Measurements from ENCODE around the gene RRP36. TPM values are rescaled to one million over a fixed set of nuclear protein-coding genes. Genes with fewer than 3 reads are reported as not detected.

RRP36 gene
- total and polyA plus RNA-seq, 2 donors from 2014 or later = 49.2 to 55.2 TPM

GRCh38 chr6:43016176-43016942, 5.1 kb upstream of the RRP36 start:
- DNase-seq (no peak), FAIRE-seq (no peak)
- intact Hi-C loops (cut with DNase I) = no loop called here
- no peak overlapping the region for H3K27ac ChIP-seq (ENCODE audit: low read depth in 2 of 2, low read length in 2 of 2)
- H3K9ac ChIP-seq (ENCODE audit: low read length in 3 of 3) = no peak overlapping the region
- no peak for TF ChIP-seq CTCF (IDR thresholded peaks at IDR 0.05; ENCODE audit: borderline replicate concordance, extremely low read depth, insufficient read depth)
- peaks cover 7 to 18% (median 15%) of the 10 kb centered on the region in 3 donors for H3K36me3 ChIP-seq (ENCODE audit: control insufficient read depth in 2 of 3, insufficient read depth in 3 of 3, low read length in 3 of 3)
- H3K4me1 ChIP-seq (ENCODE audit: control insufficient read depth in 2 of 3, insufficient read depth in 2 of 3, low read depth in 1 of 3, low read length in 3 of 3) = peaks cover 2 to 26% (median 24%) of the 10 kb centered on the region in 3 donors
- H3K9me3 ChIP-seq (ENCODE audit: control insufficient read depth in 2 of 3, insufficient read depth in 1 of 3, low read length in 3 of 3) = no peaks in the 10 kb centered on the region
- H3K27me3 ChIP-seq (ENCODE audit: control insufficient read depth, insufficient read depth, low read length) = no peaks in the 10 kb centered on the region
- H3K4me3 ChIP-seq (ENCODE audit: low read length in 3 of 3) = no peak overlapping the region

- Histone ChIP-seq H3K9me3 (ENCODE audit: control insufficient read depth in 2 of 3, insufficient read depth in 1 of 3, low read length in 3 of 3) (no peaks in the 10 kb centered on the region), H3K27ac (ENCODE audit: low read depth in 2 of 2, low read length in 2 of 2) (no peak overlapping the region), H3K4me3 (ENCODE audit: low read length in 3 of 3) (no peak overlapping the region), H3K9ac (ENCODE audit: low read length in 3 of 3) (no peak overlapping the region), H3K4me1 (ENCODE audit: control insufficient read depth in 2 of 3, insufficient read depth in 2 of 3, low read depth in 1 of 3, low read length in 3 of 3) (peaks cover 2 to 26% (median 24%) of the 10 kb centered on the region in 3 donors), H3K27me3 (ENCODE audit: control insufficient read depth, insufficient read depth, low read length) (no peaks in the 10 kb centered on the region), H3K36me3 (ENCODE audit: control insufficient read depth in 2 of 3, insufficient read depth in 3 of 3, low read length in 3 of 3) (peaks cover 5 to 14% (median 12%) of the 10 kb centered on the region in 3 donors)
- intact Hi-C loops (cut with DNase I) = no loop called here
- DNase-seq (no peak), FAIRE-seq (no peak)
- no peak for TF ChIP-seq CTCF (IDR thresholded peaks at IDR 0.05; ENCODE audit: borderline replicate concordance, extremely low read depth, insufficient read depth)
Observed at GRCh38 chr6:43016943-43017334, 4.5 kb upstream of the RRP36 start.

- no peak for TF ChIP-seq CTCF (IDR thresholded peaks at IDR 0.05; ENCODE audit: borderline replicate concordance, extremely low read depth, insufficient read depth)
- Histone ChIP-seq H3K36me3 (ENCODE audit: control insufficient read depth in 2 of 3, insufficient read depth in 3 of 3, low read length in 3 of 3) (peaks cover 5 to 15% (median 14%) of the 10 kb centered on the region in 3 donors), H3K27ac (ENCODE audit: low read depth in 2 of 2, low read length in 2 of 2) (no peak overlapping the region), H3K9ac (ENCODE audit: low read length in 3 of 3) (no peak overlapping the region), H3K4me3 (ENCODE audit: low read length in 3 of 3) (no peak overlapping the region), H3K4me1 (ENCODE audit: control insufficient read depth in 2 of 3, insufficient read depth in 2 of 3, low read depth in 1 of 3, low read length in 3 of 3) (peaks cover 0 to 21% (median 20%) of the 10 kb centered on the region in 3 donors), H3K9me3 (ENCODE audit: control insufficient read depth in 2 of 3, insufficient read depth in 1 of 3, low read length in 3 of 3) (no peaks in the 10 kb centered on the region), H3K27me3 (ENCODE audit: control insufficient read depth, insufficient read depth, low read length) (no peaks in the 10 kb centered on the region)
- intact Hi-C loops (cut with DNase I) = no loop called here
- FAIRE-seq (no peak), DNase-seq (no peak)
Observed at GRCh38 chr6:43019152-43019551, 2.3 kb upstream of the RRP36 start.

Data from kidney (tissue), 14 donors.